ENCODE measurements around the gene FRMD4A.

FRMD4A gene

DNA sequence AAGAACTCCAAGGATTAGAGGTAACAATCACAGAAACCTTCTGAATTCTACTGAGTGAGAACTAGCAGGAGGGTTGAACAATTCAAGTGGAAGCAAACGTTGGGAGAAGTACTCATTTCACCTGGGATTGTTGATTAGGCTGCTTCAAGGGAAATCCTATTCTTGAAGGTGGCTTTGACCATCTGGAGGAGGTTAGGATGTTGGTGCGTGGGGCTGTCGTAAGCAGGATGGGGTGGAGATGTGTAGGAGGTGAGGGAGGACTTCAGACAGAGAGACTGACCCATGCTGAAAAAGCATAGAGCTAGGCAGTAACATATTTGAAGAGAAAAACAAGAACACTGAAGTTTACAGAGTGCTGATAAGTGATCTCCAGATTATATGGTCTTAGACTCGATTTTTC, 147.9 kb downstream of the FRMD4A start:
- TF ChIP-seq, protein P1, sequence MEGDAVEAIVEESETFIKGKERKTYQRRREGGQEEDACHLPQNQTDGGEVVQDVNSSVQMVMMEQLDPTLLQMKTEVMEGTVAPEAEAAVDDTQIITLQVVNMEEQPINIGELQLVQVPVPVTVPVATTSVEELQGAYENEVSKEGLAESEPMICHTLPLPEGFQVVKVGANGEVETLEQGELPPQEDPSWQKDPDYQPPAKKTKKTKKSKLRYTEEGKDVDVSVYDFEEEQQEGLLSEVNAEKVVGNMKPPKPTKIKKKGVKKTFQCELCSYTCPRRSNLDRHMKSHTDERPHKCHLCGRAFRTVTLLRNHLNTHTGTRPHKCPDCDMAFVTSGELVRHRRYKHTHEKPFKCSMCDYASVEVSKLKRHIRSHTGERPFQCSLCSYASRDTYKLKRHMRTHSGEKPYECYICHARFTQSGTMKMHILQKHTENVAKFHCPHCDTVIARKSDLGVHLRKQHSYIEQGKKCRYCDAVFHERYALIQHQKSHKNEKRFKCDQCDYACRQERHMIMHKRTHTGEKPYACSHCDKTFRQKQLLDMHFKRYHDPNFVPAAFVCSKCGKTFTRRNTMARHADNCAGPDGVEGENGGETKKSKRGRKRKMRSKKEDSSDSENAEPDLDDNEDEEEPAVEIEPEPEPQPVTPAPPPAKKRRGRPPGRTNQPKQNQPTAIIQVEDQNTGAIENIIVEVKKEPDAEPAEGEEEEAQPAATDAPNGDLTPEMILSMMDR (IDR thresholded peaks at IDR 0.05; ENCODE audit: low read depth, low read length): no peak
- TF ChIP-seq MYC (IDR thresholded peaks at IDR 0.05; ENCODE audit: low read depth, low read length) (no peak), POLR2A (IDR thresholded peaks at IDR 0.05; ENCODE audit: extremely low read depth, insufficient read length) (no peak)
- TF ChIP-seq, protein P2, sequence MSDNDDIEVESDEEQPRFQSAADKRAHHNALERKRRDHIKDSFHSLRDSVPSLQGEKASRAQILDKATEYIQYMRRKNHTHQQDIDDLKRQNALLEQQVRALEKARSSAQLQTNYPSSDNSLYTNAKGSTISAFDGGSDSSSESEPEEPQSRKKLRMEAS (IDR thresholded peaks at IDR 0.05; ENCODE audit: low read depth, low read length): no peak
- no peak for DNase-seq (ENCODE audit: low read depth)
- H3K4me3 ChIP-seq (ENCODE audit: low read depth, low read length): no peak overlapping the region

DNA sequence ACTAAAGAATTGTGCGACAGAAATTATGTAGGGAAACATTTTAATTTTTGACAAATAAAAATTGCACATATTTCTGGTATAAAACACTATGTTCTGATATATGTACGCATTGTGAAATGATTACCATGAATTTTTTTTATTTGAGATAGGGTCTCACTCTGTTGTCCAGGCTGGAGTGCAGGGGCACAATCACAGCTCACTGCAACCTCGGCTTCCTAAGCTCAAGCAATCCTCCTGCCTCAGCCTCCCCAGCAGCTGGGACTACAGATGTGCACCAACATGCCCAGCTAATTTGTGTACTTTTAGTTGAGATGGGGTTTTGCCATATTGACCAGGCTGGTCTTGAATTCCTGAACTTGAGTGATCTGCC, 149.2 kb downstream of the FRMD4A start:
- no peak overlapping the region for H3K4me3 ChIP-seq (ENCODE audit: low read depth, low read length)
- TF ChIP-seq, protein P1 (IDR thresholded peaks at IDR 0.05; ENCODE audit: low read depth, low read length): no peak
- no peak for TF ChIP-seq MYC (IDR thresholded peaks at IDR 0.05; ENCODE audit: low read depth, low read length)
- no peak for TF ChIP-seq POLR2A (IDR thresholded peaks at IDR 0.05; ENCODE audit: extremely low read depth, insufficient read length)
- TF ChIP-seq, protein P2 (IDR thresholded peaks at IDR 0.05; ENCODE audit: low read depth, low read length): no peak
- DNase-seq (ENCODE audit: low read depth): no peak

DNA sequence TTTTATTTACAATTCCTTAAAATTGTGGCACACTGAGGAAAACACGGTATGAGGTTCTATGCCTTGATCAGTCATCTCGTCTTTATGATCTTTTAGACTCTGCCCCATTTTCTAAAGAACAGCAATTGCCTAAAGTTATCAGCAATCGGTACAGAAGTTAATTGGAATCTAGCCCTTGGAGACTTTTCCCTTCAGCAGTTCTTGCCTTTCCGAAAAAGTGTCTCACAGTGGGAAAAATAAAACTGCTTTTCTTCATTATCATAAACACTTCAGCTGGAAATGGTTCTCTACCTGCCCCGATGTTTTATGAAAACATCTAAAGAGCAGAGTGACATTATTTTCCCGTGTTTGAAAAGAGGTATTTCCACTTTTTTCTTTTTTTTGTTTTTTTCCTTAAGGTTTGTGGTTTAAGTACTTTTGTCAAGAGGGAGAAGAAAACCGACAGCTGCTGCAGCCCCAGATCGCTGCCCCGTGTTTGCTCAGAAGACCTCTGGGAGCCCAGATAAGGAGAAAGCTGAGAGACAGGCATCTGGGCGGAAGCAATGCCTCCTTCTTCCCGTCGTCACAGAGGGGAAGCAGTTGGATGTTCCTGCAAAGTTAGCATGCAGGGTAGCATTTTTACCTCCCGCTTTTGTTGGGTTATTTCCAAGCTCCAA, 149.7 kb downstream of the FRMD4A start:
- TF ChIP-seq POLR2A (IDR thresholded peaks at IDR 0.05; ENCODE audit: extremely low read depth, insufficient read length) (no peak), MYC (IDR thresholded peaks at IDR 0.05; ENCODE audit: low read depth, low read length) (no peak)
- TF ChIP-seq, protein P1 (IDR thresholded peaks at IDR 0.05; ENCODE audit: low read depth, low read length): no peak
- TF ChIP-seq, protein P2 (IDR thresholded peaks at IDR 0.05; ENCODE audit: low read depth, low read length): no peak
- no peak for DNase-seq (ENCODE audit: low read depth)
- no peak overlapping the region for H3K4me3 ChIP-seq (ENCODE audit: low read depth, low read length)

DNA sequence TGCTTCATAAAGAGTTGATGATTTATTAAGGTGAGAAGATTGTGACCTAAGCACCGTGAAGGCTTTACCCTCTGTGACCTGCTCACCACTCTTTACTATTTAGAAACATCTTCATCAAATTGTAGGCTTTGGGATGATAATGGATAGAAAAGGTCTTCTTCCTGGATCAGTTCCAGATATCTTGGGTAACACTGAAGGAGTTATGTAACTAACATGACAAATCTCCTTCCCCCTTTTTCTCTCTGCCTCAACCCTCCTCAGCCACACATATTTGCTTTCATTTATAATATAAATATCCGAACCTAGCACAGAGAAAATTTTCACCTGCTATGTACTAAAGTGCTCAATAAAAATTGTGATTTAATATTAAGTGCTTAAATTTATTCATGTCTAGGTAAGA, 151.5 kb downstream of the FRMD4A start:
- TF ChIP-seq, protein P1 (IDR thresholded peaks at IDR 0.05; ENCODE audit: low read depth, low read length): no peak
- TF ChIP-seq MYC (IDR thresholded peaks at IDR 0.05; ENCODE audit: low read depth, low read length) (no peak), POLR2A (IDR thresholded peaks at IDR 0.05; ENCODE audit: extremely low read depth, insufficient read length) (no peak)
- TF ChIP-seq, protein P2 (IDR thresholded peaks at IDR 0.05; ENCODE audit: low read depth, low read length): no peak
- no peak for DNase-seq (ENCODE audit: low read depth)
- H3K4me3 ChIP-seq (ENCODE audit: low read depth, low read length): no peak overlapping the region

DNA sequence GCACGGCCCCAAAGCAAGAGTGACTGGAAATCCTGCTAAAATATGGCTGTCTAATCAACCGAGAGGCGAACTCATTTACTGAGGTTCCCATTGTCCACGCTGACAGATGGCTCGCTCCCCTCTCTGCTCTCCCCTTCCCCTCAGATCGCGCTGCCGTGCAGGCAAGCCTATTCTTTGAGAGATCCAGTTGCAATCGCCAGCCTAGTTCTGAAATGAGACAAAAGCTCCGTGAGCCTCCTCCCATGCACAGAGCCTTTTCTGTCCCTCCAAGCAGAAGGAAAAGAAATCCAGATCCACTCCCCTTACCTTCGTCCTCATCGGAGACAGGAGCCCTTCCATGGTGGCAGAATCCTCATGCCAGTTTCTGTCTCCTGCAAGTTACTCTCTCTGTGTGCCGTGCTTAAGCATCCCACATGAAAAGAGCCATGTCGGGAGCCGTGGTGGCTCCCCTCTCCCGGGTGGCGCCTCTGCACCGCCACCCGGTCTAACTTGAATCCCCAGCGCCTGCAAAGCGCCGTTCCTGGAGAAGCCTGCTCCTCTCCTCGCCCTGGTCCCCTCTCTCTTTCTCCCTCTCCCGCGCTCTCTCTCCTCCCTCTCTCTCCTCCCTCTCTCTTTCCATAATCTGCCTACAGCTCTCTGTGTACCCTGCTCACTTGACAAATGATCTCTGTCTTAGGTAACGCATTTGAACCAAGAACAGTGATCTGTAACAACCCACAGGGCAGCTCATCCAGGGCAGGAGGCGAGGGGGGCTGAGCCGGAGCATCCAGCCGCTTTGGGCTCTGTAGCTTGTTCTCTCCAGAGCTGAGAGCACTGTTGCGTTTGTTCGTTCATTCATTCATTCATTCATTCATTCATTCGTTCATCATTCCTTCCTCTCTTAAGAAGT, 156.8 kb downstream of the FRMD4A start:
- TF ChIP-seq, protein P2 (IDR thresholded peaks at IDR 0.05; ENCODE audit: low read depth, low read length): no peak
- no peak for TF ChIP-seq MYC (IDR thresholded peaks at IDR 0.05; ENCODE audit: low read depth, low read length)
- TF ChIP-seq, protein P1 (IDR thresholded peaks at IDR 0.05; ENCODE audit: low read depth, low read length): no peak
- no peak for TF ChIP-seq POLR2A (IDR thresholded peaks at IDR 0.05; ENCODE audit: extremely low read depth, insufficient read length)
- H3K4me3 ChIP-seq (ENCODE audit: low read depth, low read length): no peak overlapping the region
- no peak for DNase-seq (ENCODE audit: low read depth)

All from NB4 (cell line).